Muscle layer of duodenum (tissue), 2 donors: Measurements from ENCODE around the gene PAFAH1B1.
"Not testable (repeated sequence)": the region's sequence is repeated elsewhere in the genome, so short reads cannot be mapped to it uniquely, and the experiment has no call there.

Source experiments
- H3K27ac ChIP-seq: one replicate; pipeline ENCODE4 v1.7.0; 2013; ENCODE audit warnings: mild to moderate bottlenecking, low read length
- H3K27me3 ChIP-seq: one replicate; pipeline ENCODE4 v1.7.0; 2013; ENCODE audit warnings: low read depth, mild to moderate bottlenecking, control low read depth, low read length
- H3K36me3 ChIP-seq, 2 donors: one replicate each; pipeline ENCODE4 v1.7.0; 2013; ENCODE audit warnings: low read length in 2 of 2, control low read depth in 1 of 2, mild to moderate bottlenecking in 1 of 2; ENCODE audit not compliant: insufficient read depth in 2 of 2, control insufficient read depth in 1 of 2
- H3K4me1 ChIP-seq, 2 donors: one replicate each; pipeline ENCODE4 v1.7.0; 2013; ENCODE audit warnings: low read length in 2 of 2, mild to moderate bottlenecking in 2 of 2, control low read depth in 1 of 2, moderate library complexity in 1 of 2; ENCODE audit not compliant: insufficient read depth in 2 of 2, control insufficient read depth in 1 of 2
- H3K4me3 ChIP-seq, 2 donors: one replicate each; pipeline ENCODE4 v1.7.0; 2013; ENCODE audit warnings: low read length in 2 of 2, low read depth in 1 of 2, mild to moderate bottlenecking in 1 of 2
- H3K9me3 ChIP-seq, 2 donors: one replicate each; pipeline ENCODE4 v1.7.0; 2013; ENCODE audit warnings: low read length in 2 of 2, control low read depth in 1 of 2, mild to moderate bottlenecking in 1 of 2; ENCODE audit not compliant: control insufficient read depth in 1 of 2
- donor health status: healthy.

The PAFAH1B1 gene

DNA sequence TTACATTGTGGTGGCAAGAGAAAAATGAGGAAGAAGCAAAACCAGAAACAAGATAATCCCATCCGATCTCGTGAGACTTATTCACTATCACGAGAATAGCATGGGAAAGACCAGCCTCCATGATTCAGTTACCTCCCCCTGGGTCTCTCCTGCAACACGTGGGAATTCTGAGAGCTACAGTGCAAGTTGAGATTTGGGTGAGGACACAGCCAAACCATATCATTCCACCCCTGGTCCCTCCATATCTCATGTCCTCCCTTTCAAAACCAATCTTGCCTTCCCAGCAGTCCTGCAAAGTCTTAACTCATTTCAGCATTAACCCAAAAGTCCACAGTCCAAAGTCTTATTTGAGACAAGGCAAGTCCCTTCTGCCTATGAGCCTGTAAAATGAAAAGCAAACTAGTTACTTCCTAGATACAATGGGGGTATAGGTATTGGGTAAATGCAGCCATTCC, 28.5 kb downstream of the PAFAH1B1 start:
- H3K4me1 ChIP-seq: peaks cover 0 to 22% of the 10 kb centered on the region in 2 donors
- H3K27ac ChIP-seq, H3K27me3 ChIP-seq, H3K4me3 ChIP-seq, H3K36me3 ChIP-seq, H3K9me3 ChIP-seq: not testable (repeated sequence)

DNA sequence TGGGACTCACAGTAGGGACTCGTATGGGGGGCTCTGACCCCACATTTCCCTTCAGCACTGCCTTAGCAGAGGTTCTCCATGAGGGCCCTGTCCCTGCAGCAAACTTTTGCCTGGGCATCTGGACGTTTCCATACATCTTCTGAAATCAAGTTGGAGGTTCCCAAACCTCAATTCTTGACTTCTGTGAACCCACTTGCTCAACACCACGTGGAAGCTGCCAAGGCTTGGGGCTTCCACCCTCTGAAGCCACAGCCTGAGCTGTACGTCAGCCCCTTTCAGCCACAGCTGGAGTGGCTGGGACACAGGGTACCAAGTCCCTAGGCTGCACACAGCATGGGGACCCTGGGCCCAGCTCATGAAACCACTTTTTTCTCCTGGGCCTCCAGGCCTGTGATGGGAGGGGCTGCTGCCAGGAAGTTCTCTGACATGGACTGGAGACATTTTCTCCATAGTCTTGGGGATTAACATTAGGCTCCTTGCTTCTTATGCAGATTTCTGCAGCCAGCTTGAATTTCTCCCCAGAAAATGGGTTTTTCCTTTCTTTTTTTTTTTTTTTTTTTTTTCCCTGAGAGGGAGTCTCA, 29.4 kb downstream of the PAFAH1B1 start:
- not testable (repeated sequence) for H3K36me3 ChIP-seq, H3K27ac ChIP-seq
- peaks cover 0 to 22% of the 10 kb centered on the region in 2 donors for H3K4me1 ChIP-seq

DNA sequence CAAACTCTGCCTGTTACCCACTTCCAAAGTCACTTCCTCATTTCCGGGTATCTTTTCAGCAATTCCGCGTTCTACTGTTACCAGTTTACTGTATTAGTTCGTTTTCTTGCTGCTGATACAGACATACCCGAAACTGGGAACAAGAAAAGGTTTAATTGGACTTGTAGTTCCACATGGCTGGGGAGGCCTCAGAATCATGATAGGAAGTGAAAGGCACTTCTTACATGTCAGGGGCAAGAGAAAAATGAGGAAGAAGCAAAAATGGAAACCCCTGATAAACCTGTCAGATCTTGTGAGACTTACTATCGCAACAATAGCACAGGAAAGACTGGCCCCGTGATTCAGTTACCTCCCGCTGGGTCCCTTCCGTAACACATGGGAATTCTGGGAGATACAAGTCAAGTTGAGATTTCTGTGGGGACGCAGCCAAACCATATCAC, 30.9 kb downstream of the PAFAH1B1 start:
- H3K9me3 ChIP-seq: no peaks in the 10 kb centered on the region
- H3K4me1 ChIP-seq: peaks cover 0 to 23% of the 10 kb centered on the region in 2 donors
- H3K4me3 ChIP-seq: no peak overlapping the region
- no peaks in the 10 kb centered on the region for H3K27me3 ChIP-seq
- no peak overlapping the region for H3K27ac ChIP-seq
- H3K36me3 ChIP-seq: no peaks in the 10 kb centered on the region

More for the DNA sequence above, 29.4 kb downstream of the PAFAH1B1 start:
- not testable (repeated sequence) for H3K9me3 ChIP-seq, H3K27me3 ChIP-seq, H3K4me3 ChIP-seq

DNA sequence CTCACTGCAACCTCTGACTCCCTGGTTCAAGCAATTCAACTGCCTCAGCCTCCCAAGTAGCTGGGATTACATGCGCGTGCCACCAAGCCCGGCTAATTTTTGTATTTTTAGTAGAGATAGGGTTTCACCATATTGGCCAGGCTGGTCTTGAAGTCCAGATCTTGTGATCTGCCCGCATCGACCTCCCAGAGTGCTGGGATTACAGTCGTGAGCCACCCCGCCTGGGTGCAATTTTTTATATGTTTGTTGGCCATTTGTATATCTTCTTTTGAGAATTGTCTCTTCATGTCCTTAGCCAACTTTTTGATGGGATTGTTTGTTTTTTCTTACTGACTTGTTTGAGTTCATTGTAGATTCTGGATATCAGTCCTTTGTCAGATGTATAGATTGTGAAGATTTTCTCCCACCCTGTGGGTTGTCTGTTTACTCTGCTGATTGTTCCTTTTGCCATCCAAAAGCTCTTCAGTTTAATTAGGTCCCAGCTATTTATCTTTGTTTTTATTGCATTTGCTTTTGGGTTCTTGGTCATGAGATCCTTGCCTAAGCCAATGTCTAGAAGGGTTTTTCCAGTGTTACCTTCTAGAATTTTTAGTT, 33.3 kb downstream of the PAFAH1B1 start:
- H3K9me3 ChIP-seq, H3K27ac ChIP-seq, H3K4me3 ChIP-seq, H3K27me3 ChIP-seq, H3K36me3 ChIP-seq: not testable (repeated sequence)
- H3K4me1 ChIP-seq: peaks cover 0 to 24% of the 10 kb centered on the region in 2 donors

DNA sequence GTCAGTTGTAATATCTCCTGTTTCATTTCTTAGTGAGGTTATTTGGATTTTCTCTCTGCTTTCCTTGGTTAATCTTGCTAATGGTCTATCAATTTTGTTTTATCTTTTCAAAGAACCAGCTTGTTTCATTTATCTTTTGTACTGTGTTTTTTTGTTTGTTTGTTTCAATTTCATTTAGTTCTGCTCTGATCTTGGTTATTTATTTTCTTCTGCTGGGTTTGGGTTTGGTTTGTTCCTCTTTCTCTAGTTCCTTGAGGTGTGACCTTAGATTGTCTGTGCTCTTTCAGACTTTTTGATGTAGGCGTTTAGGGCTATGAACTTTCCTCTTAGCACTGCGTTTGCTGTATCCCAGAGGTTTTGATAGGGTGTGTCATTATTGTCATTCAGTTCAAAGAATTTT, 35.5 kb downstream of the PAFAH1B1 start:
- peaks cover 0 to 34% of the 10 kb centered on the region in 2 donors for H3K4me1 ChIP-seq
- not testable (repeated sequence) for H3K4me3 ChIP-seq, H3K27me3 ChIP-seq, H3K27ac ChIP-seq, H3K36me3 ChIP-seq, H3K9me3 ChIP-seq

DNA sequence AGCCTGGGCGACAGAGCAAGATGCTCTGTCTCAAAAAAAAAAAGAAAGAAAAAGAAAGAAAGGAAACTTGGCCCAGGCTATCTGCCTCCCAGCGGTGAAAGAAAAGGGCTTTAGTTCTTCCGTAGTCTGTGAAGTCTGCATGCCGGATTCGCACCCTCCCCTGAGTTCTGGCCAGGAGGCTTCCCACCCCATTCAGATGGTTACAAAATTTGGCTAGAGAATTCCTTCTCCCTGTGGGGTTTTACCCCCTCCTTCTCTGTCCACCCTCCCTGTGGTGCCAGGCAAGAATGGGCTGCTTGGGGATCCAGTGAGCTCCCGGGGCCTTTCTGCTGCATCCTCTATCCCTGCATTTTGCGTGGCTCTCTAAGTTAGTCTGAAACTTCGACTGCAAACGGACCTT, 37.8 kb downstream of the PAFAH1B1 start:
- Histone ChIP-seq H3K27me3 (no peaks in the 10 kb centered on the region), H3K9me3 (no peaks in the 10 kb centered on the region), H3K4me3 (no peak overlapping the region), H3K36me3 (no peaks in the 10 kb centered on the region), H3K27ac (no peak overlapping the region), H3K4me1 (peaks cover 0 to 30% of the 10 kb centered on the region in 2 donors)

DNA sequence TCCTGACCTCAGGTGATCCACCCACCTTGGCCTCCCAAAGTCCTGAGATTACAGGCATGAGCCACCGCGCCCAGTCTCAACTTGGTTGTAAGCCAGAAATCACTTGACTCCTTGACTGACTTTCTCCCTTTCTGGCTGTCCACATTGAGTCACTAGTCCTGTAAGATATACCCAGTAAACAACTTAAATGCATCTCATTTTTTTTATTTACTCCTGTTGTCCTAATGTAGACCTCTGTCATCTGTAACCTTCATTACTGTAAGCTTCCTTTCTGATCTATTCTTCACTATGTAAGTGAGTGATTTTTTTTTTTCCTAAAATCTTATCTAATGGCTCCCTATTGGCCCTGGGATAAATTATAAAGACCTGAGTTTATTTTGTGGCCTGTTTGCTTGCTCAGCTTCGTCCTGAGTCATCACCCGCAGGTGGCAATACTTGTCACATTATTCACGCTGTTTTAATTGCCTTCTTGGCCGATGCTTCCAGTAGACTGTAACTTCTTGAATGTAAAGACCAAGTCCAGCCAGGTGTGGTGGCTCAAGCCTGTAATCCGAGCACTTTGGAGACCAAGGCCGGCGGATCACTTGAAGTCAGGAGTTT, 41.0 kb downstream of the PAFAH1B1 start:
- Histone ChIP-seq H3K36me3 (peaks cover 0 to 11% of the 10 kb centered on the region in 2 donors), H3K9me3 (no peaks in the 10 kb centered on the region), H3K4me1 (peaks cover 0 to 31% of the 10 kb centered on the region in 2 donors), H3K27ac (no peak overlapping the region), H3K27me3 (no peaks in the 10 kb centered on the region), H3K4me3 (no peak overlapping the region)

DNA sequence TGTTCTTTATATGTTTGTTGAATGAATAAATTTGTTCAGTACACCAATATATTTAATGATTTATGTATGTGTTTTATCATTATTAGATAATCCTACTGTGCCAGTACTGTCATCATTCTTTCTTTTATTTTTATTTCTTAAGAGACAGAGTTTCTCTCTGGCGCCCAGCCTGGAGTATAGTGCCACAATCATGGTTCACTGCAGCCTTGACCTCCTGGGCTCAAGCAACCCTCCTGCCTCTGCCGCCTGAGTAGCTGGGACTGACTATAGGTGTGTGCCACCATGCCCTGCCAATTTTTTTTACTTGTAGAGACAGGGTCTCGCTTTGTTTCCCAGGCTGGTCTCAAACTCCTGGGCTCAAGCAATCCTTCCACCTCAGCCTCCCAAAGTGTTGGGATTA, 41.8 kb downstream of the PAFAH1B1 start:
- Histone ChIP-seq H3K27me3 (no peaks in the 10 kb centered on the region), H3K36me3 (peaks cover 0 to 12% of the 10 kb centered on the region in 2 donors), H3K27ac (no peak overlapping the region), H3K4me3 (no peak overlapping the region), H3K4me1 (peaks cover 0 to 27% of the 10 kb centered on the region in 2 donors), H3K9me3 (no peaks in the 10 kb centered on the region)

DNA sequence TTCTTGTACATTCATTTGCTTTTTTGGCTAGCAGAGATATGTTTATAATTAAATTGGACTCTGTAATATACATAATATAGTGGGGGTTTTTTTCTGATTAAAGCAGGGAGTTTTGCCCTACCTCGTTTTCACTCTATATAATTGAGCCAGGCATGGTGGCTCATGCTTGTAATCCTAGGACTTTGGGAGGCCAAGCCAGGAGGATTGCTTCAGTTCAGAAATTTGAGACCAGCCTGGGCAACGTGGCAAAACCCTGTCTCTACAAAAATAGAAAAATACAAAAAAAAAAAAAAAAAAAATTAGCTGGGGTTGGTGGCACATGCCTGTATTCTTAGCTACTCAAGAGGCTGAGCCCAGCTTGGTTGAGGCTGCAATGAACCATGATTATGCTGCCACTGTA, 42.2 kb downstream of the PAFAH1B1 start:
- Histone ChIP-seq H3K36me3 (peaks cover 0 to 12% of the 10 kb centered on the region in 2 donors), H3K27me3 (no peaks in the 10 kb centered on the region), H3K27ac (no peak overlapping the region), H3K9me3 (no peaks in the 10 kb centered on the region), H3K4me3 (no peak overlapping the region), H3K4me1 (peaks cover 0 to 27% of the 10 kb centered on the region in 2 donors)

DNA sequence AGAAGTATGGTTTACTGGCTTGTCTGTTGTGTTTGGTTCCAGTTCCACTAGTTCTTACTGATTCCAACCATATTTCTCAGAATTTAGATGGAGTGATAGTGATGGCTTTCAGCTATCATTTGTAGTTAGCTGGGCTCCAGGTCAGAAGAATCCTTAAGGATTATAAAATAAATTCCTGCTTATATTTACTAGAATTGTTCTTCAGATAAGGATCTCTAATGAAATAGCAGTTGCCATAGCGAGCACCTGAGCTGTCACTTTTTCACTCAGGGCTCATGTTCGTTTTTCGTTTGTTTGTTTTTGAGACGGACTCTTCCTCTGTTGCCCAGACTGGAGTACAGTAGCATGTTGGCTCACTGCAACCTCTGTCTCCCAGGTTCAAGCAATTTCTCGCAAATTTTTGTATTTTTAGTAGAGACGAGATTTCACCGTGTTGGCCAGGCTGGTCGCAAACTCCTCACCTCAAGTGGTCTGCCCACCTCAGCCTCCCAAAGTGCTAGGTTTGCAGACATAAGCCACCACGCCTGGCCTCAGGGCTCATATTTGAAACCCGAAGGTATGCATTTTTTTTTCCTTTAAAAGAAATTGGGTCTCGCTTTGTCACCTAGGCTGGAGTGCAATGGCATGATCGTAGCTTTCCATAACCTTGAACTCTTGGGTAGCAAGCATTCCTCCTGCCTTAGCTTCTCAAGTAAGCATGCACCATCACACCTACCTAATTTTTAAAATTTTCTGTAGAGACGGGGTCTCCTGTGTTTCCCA, 42.9 kb downstream of the PAFAH1B1 start:
- Histone ChIP-seq H3K36me3 (peaks cover 2 to 12% of the 10 kb centered on the region in 2 donors), H3K4me1 (peaks cover 0 to 21% of the 10 kb centered on the region in 2 donors), H3K4me3 (no peak overlapping the region), H3K9me3 (no peaks in the 10 kb centered on the region), H3K27me3 (no peaks in the 10 kb centered on the region), H3K27ac (no peak overlapping the region)

DNA sequence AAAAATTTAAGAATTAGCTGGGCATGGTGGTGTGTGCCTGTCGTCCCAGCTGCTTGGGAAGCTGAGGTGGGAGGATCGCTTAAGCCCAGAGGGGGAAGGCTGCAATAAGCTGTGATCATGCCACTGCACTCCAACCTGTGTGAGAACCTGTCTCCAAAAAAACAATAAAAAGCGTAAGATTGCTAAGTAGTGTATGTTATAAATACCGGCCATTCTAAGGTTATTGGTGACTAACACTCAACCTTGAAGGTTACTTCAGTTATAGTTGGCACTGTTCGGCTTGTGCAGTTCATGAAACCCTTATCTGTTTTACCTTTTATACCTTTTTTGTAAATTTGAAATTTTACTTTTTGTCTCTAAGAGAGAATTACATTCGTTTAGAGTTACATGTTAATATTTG, 44.0 kb downstream of the PAFAH1B1 start:
- H3K4me1 ChIP-seq: peaks cover 0 to 12% of the 10 kb centered on the region in 2 donors
- peaks cover 12% of the 10 kb centered on the region in 2 donors for H3K36me3 ChIP-seq
- no peak overlapping the region for H3K4me3 ChIP-seq
- no peaks in the 10 kb centered on the region for H3K27me3 ChIP-seq
- no peaks in the 10 kb centered on the region for H3K9me3 ChIP-seq
- H3K27ac ChIP-seq: no peak overlapping the region
